Smooth muscle cell (in vitro differentiated cells): ENCODE data around the gene ARHGDIB. TPM values are rescaled to one million over a fixed set of nuclear protein-coding genes. Genes with fewer than 3 reads are reported as not detected.

Experiments
- DNase-seq: peaks from one replicate; lab custom pipeline; 2025; ENCODE audit not compliant: unreplicated experiment; lab: John Stamatoyannopoulos, UW
- H2AFZ ChIP-seq: fragments of 200-600 bp; sonication (generic); 2 replicates; pipeline ENCODE4 v1.6.0; 2016; ENCODE audit warnings: antibody characterized with exemption, low read depth, mild to moderate bottlenecking
- H3F3A ChIP-seq: fragments of 200-600 bp; sonication (generic); 2 replicates; pipeline ENCODE4 v1.6.0; 2017; ENCODE audit warnings: antibody characterized with exemption, low read depth
- H3K27ac ChIP-seq: fragments of 200-600 bp; sonication (generic); 2 replicates; pipeline ENCODE4 v1.5.1; 2016; ENCODE audit warnings: low read depth, mild to moderate bottlenecking
- H3K27me3 ChIP-seq: fragments of 200-600 bp; sonication (generic); 2 replicates; pipeline ENCODE4 v1.6.1; 2016; ENCODE audit warnings: low read depth, mild to moderate bottlenecking
- H3K36me3 ChIP-seq: fragments of 200-600 bp; sonication (generic); 2 replicates; pipeline ENCODE4 v1.5.1; 2016; ENCODE audit warnings: low read depth
- H3K4me1 ChIP-seq: fragments of 200-600 bp; sonication (generic); 2 replicates; pipeline ENCODE4 v1.5.1; 2016; ENCODE audit warnings: low read depth
- H3K4me2 ChIP-seq: fragments of 200-600 bp; sonication (generic); 2 replicates; pipeline ENCODE4 v1.6.0; 2016; ENCODE audit warnings: mild to moderate bottlenecking
- H3K4me3 ChIP-seq: fragments of 200-600 bp; sonication (generic); 2 replicates; pipeline ENCODE4 v1.5.1; 2016; ENCODE audit warnings: mild to moderate bottlenecking
- H3K79me2 ChIP-seq: fragments of 200-600 bp; sonication (generic); 2 replicates; pipeline ENCODE4 v1.6.0; 2016; ENCODE audit warnings: low read depth, mild to moderate bottlenecking
- H3K9ac ChIP-seq: fragments of 200-600 bp; sonication (generic); 2 replicates; pipeline ENCODE4 v1.6.0; 2016; ENCODE audit warnings: low read depth
- H3K9me3 ChIP-seq: fragments of 200-600 bp; sonication (generic); replicated peaks from 2 replicates; pipeline ENCODE4 v1.5.1; 2016; ENCODE audit warnings: low read depth
- H4K20me1 ChIP-seq: fragments of 200-600 bp; sonication (generic); 2 replicates; pipeline ENCODE4 v1.6.0; 2016; ENCODE audit warnings: low read depth
- WGBS: methylation state at CpG from one replicate; pipeline ENCODE4 v1.1.7; 2016; ENCODE audit warnings: low lambda C conversion rate; 5-methylcytosine and 5-hydroxymethylcytosine counted together
- polyA plus RNA-seq: library from polyadenylated mRNA; unstranded; fragments of >200 nt; fragmentation: Nextera tagmentation; extraction: Ambion mirVana; gene quantifications from 2 replicates; pipeline ENCODE4 v1.2.1, GENCODE V29; 2016
- total RNA-seq: library from RNA; depleted of rRNA; stranded (reverse); fragments of >200 nt; gene quantifications from 2 replicates; pipeline ENCODE4 v1.2.3, GENCODE V29; 2014
- TF ChIP-seq, protein P1 (sequence below): fragments of 200-600 bp; sonication (generic); IDR thresholded peaks from 2 replicates; pipeline ENCODE4 v1.5.1; 2017; ENCODE audit warnings: borderline replicate concordance, mild to moderate bottlenecking, antibody characterized with exemption; ENCODE audit not compliant: insufficient read depth, poor library complexity, severe bottlenecking

ARHGDIB gene
- total and polyA plus RNA-seq, 2 experiments from 2014 or later = 35.8 to 36.4 TPM

- H3K4me2 ChIP-seq = no peak overlapping the region
- H2AFZ ChIP-seq = no peak overlapping the region
- H3F3A ChIP-seq = no peaks in the 10 kb centered on the region
- H3K4me1 ChIP-seq = no peaks in the 10 kb centered on the region
- no peaks in the 10 kb centered on the region for H3K79me2 ChIP-seq
- H3K27me3 ChIP-seq = no peaks in the 10 kb centered on the region
- no peak overlapping the region for H3K4me3 ChIP-seq
- TF ChIP-seq, protein P1, sequence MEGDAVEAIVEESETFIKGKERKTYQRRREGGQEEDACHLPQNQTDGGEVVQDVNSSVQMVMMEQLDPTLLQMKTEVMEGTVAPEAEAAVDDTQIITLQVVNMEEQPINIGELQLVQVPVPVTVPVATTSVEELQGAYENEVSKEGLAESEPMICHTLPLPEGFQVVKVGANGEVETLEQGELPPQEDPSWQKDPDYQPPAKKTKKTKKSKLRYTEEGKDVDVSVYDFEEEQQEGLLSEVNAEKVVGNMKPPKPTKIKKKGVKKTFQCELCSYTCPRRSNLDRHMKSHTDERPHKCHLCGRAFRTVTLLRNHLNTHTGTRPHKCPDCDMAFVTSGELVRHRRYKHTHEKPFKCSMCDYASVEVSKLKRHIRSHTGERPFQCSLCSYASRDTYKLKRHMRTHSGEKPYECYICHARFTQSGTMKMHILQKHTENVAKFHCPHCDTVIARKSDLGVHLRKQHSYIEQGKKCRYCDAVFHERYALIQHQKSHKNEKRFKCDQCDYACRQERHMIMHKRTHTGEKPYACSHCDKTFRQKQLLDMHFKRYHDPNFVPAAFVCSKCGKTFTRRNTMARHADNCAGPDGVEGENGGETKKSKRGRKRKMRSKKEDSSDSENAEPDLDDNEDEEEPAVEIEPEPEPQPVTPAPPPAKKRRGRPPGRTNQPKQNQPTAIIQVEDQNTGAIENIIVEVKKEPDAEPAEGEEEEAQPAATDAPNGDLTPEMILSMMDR = no peak
- no peaks in the 10 kb centered on the region for H3K36me3 ChIP-seq
- WGBS = 95% methylated on average over 3 of the region's 3 CpGs
- no peak for DNase-seq
- no peaks in the 10 kb centered on the region for H3K9me3 ChIP-seq
- no peak overlapping the region for H3K27ac ChIP-seq
- H4K20me1 ChIP-seq = no peaks in the 10 kb centered on the region
- H3K9ac ChIP-seq = no peak overlapping the region
Measured at GRCh38 chr12:14976658-14977057, 15.3 kb upstream of the ARHGDIB start.

- no peak for DNase-seq
- TF ChIP-seq, protein P1 = no peak
- H3K4me2 ChIP-seq = no peak overlapping the region
- no peaks in the 10 kb centered on the region for H3K4me1 ChIP-seq
- H4K20me1 ChIP-seq = no peaks in the 10 kb centered on the region
- no peak overlapping the region for H3K27ac ChIP-seq
- H3K4me3 ChIP-seq = no peak overlapping the region
- 99% methylated on average over 4 of the region's 4 CpGs for WGBS
- H3K79me2 ChIP-seq = no peaks in the 10 kb centered on the region
- no peak overlapping the region for H2AFZ ChIP-seq
- no peaks in the 10 kb centered on the region for H3K36me3 ChIP-seq
- no peak overlapping the region for H3K9ac ChIP-seq
- H3K9me3 ChIP-seq = no peaks in the 10 kb centered on the region
- H3F3A ChIP-seq = no peaks in the 10 kb centered on the region
- H3K27me3 ChIP-seq = no peaks in the 10 kb centered on the region
Measured at GRCh38 chr12:14975457-14975856, 14.1 kb upstream of the ARHGDIB start.

DNA sequence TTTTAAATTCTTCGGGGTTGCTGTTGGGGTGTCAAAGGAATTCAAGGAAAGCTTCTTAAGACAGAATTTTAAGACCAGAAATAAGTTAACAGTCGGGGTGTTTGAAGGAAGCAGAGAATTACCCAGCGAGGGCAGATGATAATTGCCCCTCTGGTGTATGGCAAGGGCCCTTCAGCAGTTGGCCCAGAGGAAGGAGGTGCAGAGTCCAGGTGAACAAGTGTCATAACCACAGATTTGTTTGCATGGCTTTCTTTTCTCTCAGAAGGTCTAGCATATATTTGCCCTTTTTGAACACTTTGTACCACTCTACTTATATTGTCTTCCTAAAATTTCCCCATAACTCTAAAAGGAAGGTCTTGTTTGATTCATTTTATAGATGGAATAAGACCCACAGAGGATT is 13.2 kb upstream of the ARHGDIB start:
- no peak overlapping the region for H2AFZ ChIP-seq
- no peak overlapping the region for H3K4me3 ChIP-seq
- no peaks in the 10 kb centered on the region for H3K79me2 ChIP-seq
- no peak overlapping the region for H3K4me2 ChIP-seq
- TF ChIP-seq, protein P1 = no peak
- H3K36me3 ChIP-seq = no peaks in the 10 kb centered on the region
- H3K27me3 ChIP-seq = no peaks in the 10 kb centered on the region
- H3K9me3 ChIP-seq = no peaks in the 10 kb centered on the region
- H3F3A ChIP-seq = no peaks in the 10 kb centered on the region
- WGBS = 68% methylated on average over 3 of the region's 3 CpGs
- no peak overlapping the region for H3K9ac ChIP-seq
- H4K20me1 ChIP-seq = no peaks in the 10 kb centered on the region
- DNase-seq = no peak
- H3K4me1 ChIP-seq = no peaks in the 10 kb centered on the region
- H3K27ac ChIP-seq = no peak overlapping the region

DNA sequence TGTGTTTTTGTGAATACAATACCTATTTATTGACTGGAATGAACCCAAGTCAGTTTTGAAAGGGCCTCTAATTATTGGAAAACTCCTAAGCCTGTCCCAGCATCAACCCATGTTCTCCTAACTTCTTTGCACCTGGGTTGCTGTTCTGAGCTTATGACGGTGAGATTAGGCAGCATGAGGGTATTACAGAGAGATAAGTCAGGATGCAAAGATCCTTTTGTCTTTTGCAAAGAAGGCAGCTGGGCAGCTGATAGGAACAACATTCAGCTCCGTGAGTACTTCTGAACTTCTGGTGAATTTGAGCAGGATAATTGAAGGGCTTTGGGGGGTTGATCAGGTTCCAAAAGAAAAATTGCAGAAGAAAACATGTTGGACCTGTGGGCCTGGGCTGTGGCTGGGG is 11.4 kb upstream of the ARHGDIB start, which contains the start of gene PDE6H:
Gene PDE6H (plus strand): TSS at position 227 of the 400 bp plus-strand sequence. CDS start 4,971 bp downstream, outside the sequence.
- Histone ChIP-seq H3K4me1 (no peaks in the 10 kb centered on the region), H2AFZ (no peak within 1 kb of the TSS), H3K4me3 (no peak within 1 kb of the TSS), H3K79me2 (no peaks in the 10 kb centered on the region), H4K20me1 (no peaks in the 10 kb centered on the region), H3K27me3 (no peaks in the 10 kb centered on the region), H3F3A (no peaks in the 10 kb centered on the region), H3K9ac (no peak within 1 kb of the TSS), H3K27ac (no peak within 1 kb of the TSS), H3K9me3 (no peaks in the 10 kb centered on the region), H3K36me3 (no peaks in the 10 kb centered on the region), H3K4me2 (no peak within 1 kb of the TSS)
- WGBS = 74% methylated on average over 2 of the region's 2 CpGs
- TF ChIP-seq, protein P1 = no peak
- no peak for DNase-seq
